Measurements from ENCODE around the gene SLC2A9.

The SLC2A9 gene

GRCh38 chr4:9952415-9952950, 68.8 kb downstream of the SLC2A9 start:
- DNase-seq, result no peak

GRCh38 chr4:9949573-9949972, 71.7 kb downstream of the SLC2A9 start:
- no peak for DNase-seq

- no peak for DNase-seq
Measured at GRCh38 chr4:9947168-9948062, 73.9 kb downstream of the SLC2A9 start.

GRCh38 chr4:9946170-9946569, 75.1 kb downstream of the SLC2A9 start:
- no peak for DNase-seq

GRCh38 chr4:9944431-9945425, 76.6 kb downstream of the SLC2A9 start:
- DNase-seq, result no peak

- DNase-seq, result no peak
Measured at GRCh38 chr4:9943761-9944160, 77.5 kb downstream of the SLC2A9 start.

- no peak for DNase-seq
Measured at GRCh38 chr4:9942921-9943600, 78.2 kb downstream of the SLC2A9 start.

GRCh38 chr4:9942139-9942538, 79.2 kb downstream of the SLC2A9 start:
- no peak for DNase-seq

GRCh38 chr4:9940041-9940440, 81.3 kb downstream of the SLC2A9 start:
- no peak for DNase-seq

- DNase-seq, result no peak
Measured at GRCh38 chr4:9938933-9939332, 82.4 kb downstream of the SLC2A9 start.

- DNase-seq, result no peak
Measured at GRCh38 chr4:9937078-9937477, 84.2 kb downstream of the SLC2A9 start.

- DNase-seq, result no peak
Measured at GRCh38 chr4:9936129-9936644, 85.1 kb downstream of the SLC2A9 start.

- no peak for DNase-seq
Measured at GRCh38 chr4:9933956-9934355, 87.3 kb downstream of the SLC2A9 start.

GRCh38 chr4:9933184-9933583, 88.1 kb downstream of the SLC2A9 start:
- DNase-seq, result no peak

GRCh38 chr4:9932771-9933170, 88.5 kb downstream of the SLC2A9 start:
- no peak for DNase-seq

- no peak for DNase-seq
Measured at GRCh38 chr4:9931146-9931545, 90.2 kb downstream of the SLC2A9 start.

GRCh38 chr4:9929111-9929510, 92.2 kb downstream of the SLC2A9 start:
- DNase-seq, result no peak

- DNase-seq, result no peak
Measured at GRCh38 chr4:9927341-9928007, 93.8 kb downstream of the SLC2A9 start.

GRCh38 chr4:9926586-9926985, 94.7 kb downstream of the SLC2A9 start:
- DNase-seq, result no peak

- no peak for DNase-seq
Measured at GRCh38 chr4:9925750-9926439, 95.4 kb downstream of the SLC2A9 start.

- DNase-seq, result no peak
Measured at GRCh38 chr4:9924750-9925149, 96.5 kb downstream of the SLC2A9 start.
